Measurements from ENCODE around the gene SPATA31E1. TPM values are rescaled to one million over a fixed set of nuclear protein-coding genes. Genes with fewer than 3 reads are reported as not detected.

SPATA31E1 gene
- not detected in 5 replicates for total RNA-seq (2022; extraction: Qiagen RNA extraction; ENCODE audit: low read depth)

GRCh38 chr9:87882627-87883026 is at the start of gene SPATA31E1:
Gene SPATA31E1 (plus strand): TSS chr9:87882877. CDS start chr9:87882892, 15 bp downstream.

GRCh38 chr9:87917662-87918061 is 35.0 kb downstream of the SPATA31E1 start, which contains the start of gene SPATA31C1:
Gene SPATA31C1 (plus strand): TSS chr9:87917962.

Other genes starting within 250 kb of the SPATA31E1 start
- 677 to 845 TPM (median 743 TPM) in 5 replicates for gene CTSL, start 156.8 kb upstream of the SPATA31E1 start, total RNA-seq (2022; extraction: Qiagen RNA extraction; ENCODE audit: low read depth)
- not detected in 5 replicates for gene SPATA31C1, start 35.1 kb downstream of the SPATA31E1 start, total RNA-seq (2022; extraction: Qiagen RNA extraction; ENCODE audit: low read depth)
- gene CDK20, start 91.7 kb downstream of the SPATA31E1 start, total RNA-seq (2022; extraction: Qiagen RNA extraction; ENCODE audit: low read depth): 5.1 to 9.1 TPM (median 7.9 TPM) in 5 replicates

Measured in A549 treated with ZK216348 at 1 μM for 4 hours (cell line).